PFSK-1 (cell line): ENCODE measurements around the gene SRGAP2C.

Source experiments
- POLR2AphosphoS5 ChIP-seq: IDR thresholded peaks from 2 replicates; pipeline ENCODE4 v1.6.1; 2012; ENCODE audit warnings: low read depth, mild to moderate bottlenecking, control low read depth, low read length, moderate library complexity
- SIN3A ChIP-seq: IDR thresholded peaks from 2 replicates; pipeline ENCODE4 v1.6.1; 2012; ENCODE audit warnings: mild to moderate bottlenecking, low read length, moderate library complexity, borderline replicate concordance; ENCODE audit not compliant: insufficient read depth
- TAF1 ChIP-seq: IDR thresholded peaks from 2 replicates; pipeline ENCODE4 v1.6.1; 2012; ENCODE audit warnings: low read length, control low read depth, borderline replicate concordance; ENCODE audit not compliant: insufficient read depth
- TF ChIP-seq, protein P1 (sequence below), 2 experiments: IDR thresholded peaks; 2 replicates each; pipeline versions ENCODE4 v1.6.1 to v1.8.0; 2011 to 2012; ENCODE audit warnings: low read depth in 2 of 2, low read length in 2 of 2, control low read depth in 1 of 2, inconsistent platforms in 1 of 2, mild to moderate bottlenecking in 1 of 2, moderate library complexity in 1 of 2; ENCODE audit not compliant: insufficient read depth in 1 of 2

DNA sequence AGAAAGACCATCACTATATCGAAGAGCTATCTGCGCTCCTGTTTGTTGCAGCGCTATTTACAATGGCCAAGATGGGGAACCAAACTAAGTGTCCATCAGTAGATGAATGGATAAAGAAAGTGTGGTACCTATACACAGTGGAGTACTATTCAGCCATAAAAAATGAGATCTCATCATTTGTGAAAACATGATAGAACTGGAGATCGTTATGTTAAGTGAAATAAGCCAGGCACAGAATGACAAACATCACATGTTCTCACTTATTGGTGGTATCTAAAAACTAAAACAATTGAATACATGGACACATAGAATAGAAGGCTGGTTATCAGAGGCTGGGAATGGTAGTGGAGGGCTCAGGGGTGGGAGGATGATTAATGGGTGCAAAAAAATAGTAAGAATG is 256.2 kb downstream of the SRGAP2C start:
- TF ChIP-seq POLR2AphosphoS5, result no peak
- TF ChIP-seq, protein P1, sequence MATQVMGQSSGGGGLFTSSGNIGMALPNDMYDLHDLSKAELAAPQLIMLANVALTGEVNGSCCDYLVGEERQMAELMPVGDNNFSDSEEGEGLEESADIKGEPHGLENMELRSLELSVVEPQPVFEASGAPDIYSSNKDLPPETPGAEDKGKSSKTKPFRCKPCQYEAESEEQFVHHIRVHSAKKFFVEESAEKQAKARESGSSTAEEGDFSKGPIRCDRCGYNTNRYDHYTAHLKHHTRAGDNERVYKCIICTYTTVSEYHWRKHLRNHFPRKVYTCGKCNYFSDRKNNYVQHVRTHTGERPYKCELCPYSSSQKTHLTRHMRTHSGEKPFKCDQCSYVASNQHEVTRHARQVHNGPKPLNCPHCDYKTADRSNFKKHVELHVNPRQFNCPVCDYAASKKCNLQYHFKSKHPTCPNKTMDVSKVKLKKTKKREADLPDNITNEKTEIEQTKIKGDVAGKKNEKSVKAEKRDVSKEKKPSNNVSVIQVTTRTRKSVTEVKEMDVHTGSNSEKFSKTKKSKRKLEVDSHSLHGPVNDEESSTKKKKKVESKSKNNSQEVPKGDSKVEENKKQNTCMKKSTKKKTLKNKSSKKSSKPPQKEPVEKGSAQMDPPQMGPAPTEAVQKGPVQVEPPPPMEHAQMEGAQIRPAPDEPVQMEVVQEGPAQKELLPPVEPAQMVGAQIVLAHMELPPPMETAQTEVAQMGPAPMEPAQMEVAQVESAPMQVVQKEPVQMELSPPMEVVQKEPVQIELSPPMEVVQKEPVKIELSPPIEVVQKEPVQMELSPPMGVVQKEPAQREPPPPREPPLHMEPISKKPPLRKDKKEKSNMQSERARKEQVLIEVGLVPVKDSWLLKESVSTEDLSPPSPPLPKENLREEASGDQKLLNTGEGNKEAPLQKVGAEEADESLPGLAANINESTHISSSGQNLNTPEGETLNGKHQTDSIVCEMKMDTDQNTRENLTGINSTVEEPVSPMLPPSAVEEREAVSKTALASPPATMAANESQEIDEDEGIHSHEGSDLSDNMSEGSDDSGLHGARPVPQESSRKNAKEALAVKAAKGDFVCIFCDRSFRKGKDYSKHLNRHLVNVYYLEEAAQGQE (IDR thresholded peaks at IDR 0.05; ENCODE audit: insufficient read depth in 1 of 2, low read depth in 2 of 2, low read length in 2 of 2), result no peak
- no peak for TF ChIP-seq TAF1
- no peak for TF ChIP-seq SIN3A
